ENCODE measurements around the gene CD44.
"Not testable (repeated sequence)": the region's sequence is repeated elsewhere in the genome, so short reads cannot be mapped to it uniquely, and the experiment has no call there.

DNA sequence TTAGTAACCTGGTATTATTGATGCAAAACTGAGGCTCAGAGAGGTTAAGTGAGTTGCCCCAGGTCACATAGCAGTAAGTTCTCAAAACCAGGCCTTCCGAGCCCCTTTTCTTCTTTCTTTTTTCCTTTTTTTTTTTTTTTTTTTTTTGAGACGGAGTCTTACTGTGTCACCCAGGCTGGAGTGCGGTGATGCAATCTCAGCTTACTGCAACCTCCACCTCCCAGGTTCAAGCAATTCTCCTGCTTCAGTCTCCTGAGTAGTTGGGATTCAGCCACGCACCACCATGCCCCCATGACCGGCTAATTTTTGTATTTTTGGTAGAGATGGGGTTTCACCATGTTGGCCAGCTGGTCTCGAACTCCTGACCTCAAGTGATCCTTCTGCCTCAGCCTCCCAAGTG lies 87.8 kb downstream of the CD44 start:
- TF ChIP-seq, protein P1, sequence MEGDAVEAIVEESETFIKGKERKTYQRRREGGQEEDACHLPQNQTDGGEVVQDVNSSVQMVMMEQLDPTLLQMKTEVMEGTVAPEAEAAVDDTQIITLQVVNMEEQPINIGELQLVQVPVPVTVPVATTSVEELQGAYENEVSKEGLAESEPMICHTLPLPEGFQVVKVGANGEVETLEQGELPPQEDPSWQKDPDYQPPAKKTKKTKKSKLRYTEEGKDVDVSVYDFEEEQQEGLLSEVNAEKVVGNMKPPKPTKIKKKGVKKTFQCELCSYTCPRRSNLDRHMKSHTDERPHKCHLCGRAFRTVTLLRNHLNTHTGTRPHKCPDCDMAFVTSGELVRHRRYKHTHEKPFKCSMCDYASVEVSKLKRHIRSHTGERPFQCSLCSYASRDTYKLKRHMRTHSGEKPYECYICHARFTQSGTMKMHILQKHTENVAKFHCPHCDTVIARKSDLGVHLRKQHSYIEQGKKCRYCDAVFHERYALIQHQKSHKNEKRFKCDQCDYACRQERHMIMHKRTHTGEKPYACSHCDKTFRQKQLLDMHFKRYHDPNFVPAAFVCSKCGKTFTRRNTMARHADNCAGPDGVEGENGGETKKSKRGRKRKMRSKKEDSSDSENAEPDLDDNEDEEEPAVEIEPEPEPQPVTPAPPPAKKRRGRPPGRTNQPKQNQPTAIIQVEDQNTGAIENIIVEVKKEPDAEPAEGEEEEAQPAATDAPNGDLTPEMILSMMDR (conservative IDR thresholded peaks at IDR 0.05 in 1 of 2, IDR thresholded peaks at IDR 0.05 in 1 of 2; ENCODE audit: low read depth in 1 of 2, low read length in 2 of 2), result not testable (repeated sequence)
- not testable (repeated sequence) for TF ChIP-seq EZH2 (IDR thresholded peaks at IDR 0.05; ENCODE audit: low read length, missing control alignments)
